B cell (primary cell): ENCODE measurements around the gene GLIS1. TPM values are rescaled to one million over a fixed set of nuclear protein-coding genes. Genes with fewer than 3 reads are reported as not detected.

Experiments used
- ATAC-seq: fragments of 200-7000 bp; cut with Tn5 transposase; one replicate; pipeline ENCODE4 v1.10.0; 2021; ENCODE audit warnings: low read depth, mild to moderate bottlenecking, moderate number of reproducible peaks, moderate library complexity
- CTCF ChIA-PET: fragments of 350-600 bp; sonication (Branson Sonifier 250); formaldehyde crosslinking; loops from one replicate; lab custom pipeline; 2021; ENCODE audit warnings: antibody characterized with exemption, inconsistent platforms; lab: Charles Lee
- POLR2A ChIA-PET: fragments of 350-600 bp; sonication (Branson Sonifier 250); formaldehyde crosslinking; loops from one replicate; lab custom pipeline; 2021; ENCODE audit warnings: antibody characterized with exemption; lab: Charles Lee
- DNase-seq: peaks from one replicate; pipeline ENCODE4 v3.0.0; 2013
- H2AFZ ChIP-seq: 2 replicates; pipeline ENCODE4 v1.6.1; 2012; ENCODE audit warnings: mild to moderate bottlenecking, low read depth, low read length; ENCODE audit not compliant: insufficient read depth, poor library complexity, severe bottlenecking
- H3K27ac ChIP-seq, 2 donors: 1 replicate in 1 of 2; 2 replicates in 1 of 2; pipeline ENCODE4 v1.5.1; 2012 to 2013; ENCODE audit warnings: low read length in 2 of 2, mild to moderate bottlenecking in 2 of 2, moderate library complexity in 1 of 2
- H3K27me3 ChIP-seq, 4 experiments: fragments of 200-600 bp in 1 of 4; sonication (generic) in 1 of 4; replicated peaks in 1 of 4; 1 replicate in 2 of 4; 2 replicates in 2 of 4; pipeline versions ENCODE4 v1.6.1 to v1.7.0; 2013 to 2016; ENCODE audit warnings: low read length in 3 of 4, mild to moderate bottlenecking in 2 of 4, mixed read lengths in 1 of 4, moderate library complexity in 1 of 4; ENCODE audit not compliant: insufficient read depth in 4 of 4, control insufficient read depth in 3 of 4; ENCODE audit errors: control extremely low read depth in 1 of 4
- H3K36me3 ChIP-seq, 2 experiments: replicated peaks in 1 of 2; 1 replicate in 1 of 2; 2 replicates in 1 of 2; pipeline versions ENCODE4 v1.6.1 to v1.7.1; 2013; ENCODE audit warnings: low read length in 1 of 2; ENCODE audit not compliant: insufficient read depth in 2 of 2, control insufficient read depth in 1 of 2; ENCODE audit errors: control extremely low read depth in 1 of 2, extremely low read depth in 1 of 2
- H3K4me1 ChIP-seq, 2 donors: fragments of 200-600 bp in 1 of 2; sonication (generic) in 1 of 2; 1 replicate in 1 of 2; 2 replicates in 1 of 2; pipeline versions ENCODE4 v1.5.1 to v1.6.1; 2013 to 2017; ENCODE audit warnings: low read length in 2 of 2; ENCODE audit not compliant: control insufficient read depth in 2 of 2, insufficient read depth in 2 of 2
- H3K4me2 ChIP-seq: replicated peaks from 2 replicates; pipeline ENCODE3; 2012; ENCODE audit warnings: mild to moderate bottlenecking, low read depth, low read length; ENCODE audit not compliant: poor library complexity, severe bottlenecking
- H3K4me3 ChIP-seq, 5 experiments: fragments of 200-600 bp in 1 of 5; sonication (generic) in 1 of 5; 1 replicate in 3 of 5; 2 replicates in 2 of 5; pipeline versions ENCODE4 v1.5.1 to v1.7.0; 2011 to 2016; ENCODE audit warnings: low read length in 4 of 5, mild to moderate bottlenecking in 4 of 5, low read depth in 2 of 5, control low read depth in 1 of 5, moderate library complexity in 1 of 5; ENCODE audit not compliant: insufficient read depth in 1 of 5; ENCODE audit errors: control extremely low read depth in 1 of 5, extremely low read depth in 1 of 5
- H3K79me2 ChIP-seq: fragments of 200-600 bp; sonication (generic); one replicate; pipeline ENCODE4 v1.6.0; 2016; ENCODE audit warnings: low read length; ENCODE audit not compliant: control insufficient read depth, insufficient read depth
- H3K9ac ChIP-seq: fragments of 200-600 bp; sonication (generic); 2 replicates; pipeline ENCODE4 v1.6.1; 2017; ENCODE audit warnings: mild to moderate bottlenecking, low read length, moderate library complexity
- H3K9me3 ChIP-seq, 3 donors: one replicate each; pipeline versions ENCODE4 v1.6.1 to v1.7.1; 2013; ENCODE audit warnings: low read length in 2 of 3; ENCODE audit not compliant: control insufficient read depth in 2 of 3, insufficient read depth in 1 of 3; ENCODE audit errors: control extremely low read depth in 1 of 3
- H4K20me1 ChIP-seq: 2 replicates; pipeline ENCODE4 v1.6.0; 2012; ENCODE audit warnings: mild to moderate bottlenecking, low read length; ENCODE audit not compliant: insufficient read depth, control insufficient read depth, poor library complexity, severe bottlenecking
- H3K27ac Mint-ChIP-seq: one replicate; pipeline ENCODE4 v1.8.0; 2021; ENCODE audit warnings: mixed read lengths
- H3K27me3 Mint-ChIP-seq: one replicate; pipeline ENCODE4 v1.8.0; 2021; ENCODE audit warnings: mixed read lengths
- H3K4me1 Mint-ChIP-seq: one replicate; pipeline ENCODE4 v1.8.0; 2021; ENCODE audit warnings: mixed read lengths
- H3K4me3 Mint-ChIP-seq: one replicate; pipeline ENCODE4 v1.8.0; 2021; ENCODE audit warnings: mixed read lengths
- H3K9me3 Mint-ChIP-seq: one replicate; pipeline ENCODE4 v1.8.0; 2022; ENCODE audit warnings: mixed read lengths; ENCODE audit not compliant: insufficient read depth
- EZH2 ChIP-seq: IDR thresholded peaks from 2 replicates; pipeline ENCODE4 v1.6.1; 2012; ENCODE audit warnings: borderline replicate concordance, low read depth, mild to moderate bottlenecking, moderate library complexity, low read length; ENCODE audit not compliant: insufficient read depth, poor library complexity, severe bottlenecking
- WGBS: methylation state at CpG from one replicate; pipeline ENCODE4 v1.1.5; 2013; ENCODE audit warnings: missing lambda C conversion rate; ENCODE audit not compliant: insufficient coverage; 5-methylcytosine and 5-hydroxymethylcytosine counted together
- intact Hi-C: fragments of 100-400 bp; cut with micrococcal nuclease; formaldehyde crosslinking; loops from one replicate; pipeline ENCODE4 v1.10.0; 2022
- polyA plus RNA-seq: library from polyadenylated mRNA; depleted of rRNA; stranded (reverse); fragments of >200 nt; gene quantifications from 2 replicates; pipeline ENCODE4 v1.2.3, GENCODE V29; 2012
- total RNA-seq, 2 donors: library from RNA; stranded (reverse); fragments of 120-200 nt in 1 of 2; gene quantifications; 1 replicate in 1 of 2; 2 replicates in 1 of 2; pipeline versions ENCODE4 v1.2.3 to v1.2.4, GENCODE V29; 2013 to 2022
- TF ChIP-seq, protein P1 (sequence below): fragments of 200-600 bp; IDR thresholded peaks from one replicate; pipeline ENCODE4 v1.8.0; 2022; ENCODE audit warnings: antibody characterized with exemption, mild to moderate bottlenecking

Gene GLIS1
- total and polyA plus RNA-seq, 2 donors (not counting 1 experiment from before 2014, with no cell fraction given) = not detected

DNA sequence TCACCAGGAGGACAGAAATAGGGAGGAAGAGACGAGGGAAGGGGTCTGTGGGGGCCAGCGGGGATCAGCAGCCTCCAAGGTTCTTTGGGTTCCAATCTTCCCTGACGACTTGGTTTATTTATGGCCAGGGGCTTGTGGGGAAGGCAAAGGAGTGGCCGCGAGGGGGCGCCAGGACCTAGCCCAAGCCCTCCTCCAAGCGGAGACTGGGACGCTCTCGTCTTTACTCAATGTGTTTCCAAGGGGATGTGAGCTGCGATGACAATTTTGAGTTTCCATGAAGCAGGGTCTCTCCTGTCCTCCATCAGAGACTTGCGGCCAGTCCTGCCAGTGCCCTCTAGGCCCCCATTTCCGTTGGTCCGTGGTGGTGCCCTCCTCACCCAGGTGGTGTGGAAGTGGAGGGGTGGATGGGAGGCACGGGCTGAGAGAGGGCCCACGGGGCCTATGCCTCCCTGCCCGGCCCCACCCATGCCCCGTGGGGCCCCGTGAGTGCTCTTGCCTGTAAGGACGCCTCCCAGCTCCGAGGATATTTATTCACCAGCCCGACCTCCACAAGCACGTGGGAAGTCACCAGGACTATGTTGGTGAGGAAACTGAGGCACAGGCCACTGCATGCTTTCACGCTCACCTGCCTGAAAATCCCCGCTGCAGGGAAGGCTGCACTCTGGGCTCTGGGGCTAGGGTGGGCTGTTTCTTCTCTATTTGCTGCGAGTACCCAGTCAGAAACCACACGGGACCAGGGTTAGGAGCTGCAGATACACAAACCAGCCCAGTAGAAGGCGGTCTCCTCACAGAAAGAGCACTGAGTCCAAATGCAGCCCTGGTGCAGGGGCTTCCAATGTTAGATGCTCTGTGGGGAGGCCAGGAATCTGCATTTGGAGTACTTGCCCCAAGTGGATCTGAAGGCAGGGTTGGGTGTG lies 253.2 kb downstream of the GLIS1 start:
- ATAC-seq = no peak
- DNase-seq = peak; percentile 52
- ChIA-PET CTCF (interaction anchor here (1.3 kb wide), 1 partner anchor 473 kb away, joined by 3 read pairs; no protein-coding TSS in a partner anchor), POLR2A (no interaction called here)
- peaks cover 0 to 4% (median 0%) of the 10 kb centered on the region in 4 experiments for H3K27me3 ChIP-seq
- H3K79me2 ChIP-seq = no peaks in the 10 kb centered on the region
- no peaks in the 10 kb centered on the region for H3K36me3 ChIP-seq
- H2AFZ ChIP-seq = no peak overlapping the region
- no peaks in the 10 kb centered on the region for H3K4me1 ChIP-seq
- no peak overlapping the region for H3K27ac ChIP-seq
- intact Hi-C loops = no loop called here
- Mint-ChIP-seq H3K27ac (no peak overlapping the region), H3K4me1 (no peaks in the 10 kb centered on the region), H3K27me3 (peaks cover 29% of the 10 kb centered on the region), H3K9me3 (no peaks in the 10 kb centered on the region), H3K4me3 (no peak overlapping the region)
- no peaks in the 10 kb centered on the region for H3K9me3 ChIP-seq
- WGBS = 31% methylated on average over 27 of the region's 27 CpGs
- H3K4me2 ChIP-seq = no peak overlapping the region
- H3K9ac ChIP-seq = no peak overlapping the region
- H3K4me3 ChIP-seq = no peak overlapping the region
- no peak for TF ChIP-seq EZH2
- TF ChIP-seq, protein P1, sequence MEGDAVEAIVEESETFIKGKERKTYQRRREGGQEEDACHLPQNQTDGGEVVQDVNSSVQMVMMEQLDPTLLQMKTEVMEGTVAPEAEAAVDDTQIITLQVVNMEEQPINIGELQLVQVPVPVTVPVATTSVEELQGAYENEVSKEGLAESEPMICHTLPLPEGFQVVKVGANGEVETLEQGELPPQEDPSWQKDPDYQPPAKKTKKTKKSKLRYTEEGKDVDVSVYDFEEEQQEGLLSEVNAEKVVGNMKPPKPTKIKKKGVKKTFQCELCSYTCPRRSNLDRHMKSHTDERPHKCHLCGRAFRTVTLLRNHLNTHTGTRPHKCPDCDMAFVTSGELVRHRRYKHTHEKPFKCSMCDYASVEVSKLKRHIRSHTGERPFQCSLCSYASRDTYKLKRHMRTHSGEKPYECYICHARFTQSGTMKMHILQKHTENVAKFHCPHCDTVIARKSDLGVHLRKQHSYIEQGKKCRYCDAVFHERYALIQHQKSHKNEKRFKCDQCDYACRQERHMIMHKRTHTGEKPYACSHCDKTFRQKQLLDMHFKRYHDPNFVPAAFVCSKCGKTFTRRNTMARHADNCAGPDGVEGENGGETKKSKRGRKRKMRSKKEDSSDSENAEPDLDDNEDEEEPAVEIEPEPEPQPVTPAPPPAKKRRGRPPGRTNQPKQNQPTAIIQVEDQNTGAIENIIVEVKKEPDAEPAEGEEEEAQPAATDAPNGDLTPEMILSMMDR = peak; percentile 69
- no peaks in the 10 kb centered on the region for H4K20me1 ChIP-seq
